ENCODE data around the gene SVEP1. TPM values are rescaled to one million over a fixed set of nuclear protein-coding genes. Genes with fewer than 3 reads are reported as not detected.

The SVEP1 gene
- total RNA-seq, 4 donors from 2014 or later, result 53.8 to 97.8 (median 78.8) TPM

DNA sequence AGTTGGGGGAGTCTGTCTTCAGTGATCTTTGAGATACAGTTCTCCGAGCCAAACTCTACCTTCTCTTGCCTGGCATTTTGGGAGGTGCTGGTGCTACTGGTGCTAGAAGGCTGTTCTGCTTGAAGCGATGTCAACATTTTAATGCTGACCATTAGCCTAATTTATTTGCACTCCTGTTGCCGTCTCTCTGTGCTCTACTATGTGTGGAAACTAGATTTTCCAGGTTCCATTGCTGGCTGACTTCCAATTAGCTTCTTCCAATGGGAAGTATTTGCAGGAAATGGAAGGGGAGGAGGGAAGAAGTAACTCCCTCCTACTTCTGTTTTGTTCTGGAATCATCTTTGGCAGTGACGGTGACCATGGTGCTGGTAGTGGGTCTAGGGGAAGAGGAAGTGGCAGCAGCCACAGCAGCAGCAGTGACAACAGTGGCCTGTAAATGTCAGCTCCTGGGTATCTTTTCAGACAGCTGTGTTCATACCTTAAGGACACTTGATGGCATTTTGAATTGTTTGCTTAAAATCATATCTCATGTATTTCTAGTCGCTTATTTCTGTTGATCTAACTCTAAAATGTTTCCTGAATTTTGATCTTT, 249.8 kb downstream of the SVEP1 start:
- DNase-seq (ENCODE audit: low spot score in 2 of 2), result no peak

DNA sequence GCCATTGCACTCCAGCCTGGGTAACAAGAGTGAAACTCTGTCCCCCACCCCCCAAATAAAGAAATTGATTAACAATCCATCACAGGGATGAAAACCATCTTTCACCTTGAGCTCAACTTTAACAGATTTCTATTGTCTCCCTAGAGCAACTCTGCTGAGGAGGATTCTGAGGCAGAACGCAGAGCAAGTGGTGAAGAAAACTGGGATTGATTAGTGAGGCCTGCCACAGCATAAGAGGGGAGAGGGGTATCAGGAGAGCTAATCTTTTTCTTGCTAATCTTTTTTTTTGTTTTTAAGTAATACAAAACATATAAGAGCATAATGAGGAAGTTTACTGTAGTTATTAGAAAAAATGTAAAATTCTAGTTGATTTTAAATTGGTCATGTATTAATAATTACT, 250.8 kb downstream of the SVEP1 start:
- no peak for DNase-seq (ENCODE audit: low spot score in 2 of 2)
- H3K9me3 ChIP-seq, result no peaks in the 10 kb centered on the region
- TF ChIP-seq, protein P1, sequence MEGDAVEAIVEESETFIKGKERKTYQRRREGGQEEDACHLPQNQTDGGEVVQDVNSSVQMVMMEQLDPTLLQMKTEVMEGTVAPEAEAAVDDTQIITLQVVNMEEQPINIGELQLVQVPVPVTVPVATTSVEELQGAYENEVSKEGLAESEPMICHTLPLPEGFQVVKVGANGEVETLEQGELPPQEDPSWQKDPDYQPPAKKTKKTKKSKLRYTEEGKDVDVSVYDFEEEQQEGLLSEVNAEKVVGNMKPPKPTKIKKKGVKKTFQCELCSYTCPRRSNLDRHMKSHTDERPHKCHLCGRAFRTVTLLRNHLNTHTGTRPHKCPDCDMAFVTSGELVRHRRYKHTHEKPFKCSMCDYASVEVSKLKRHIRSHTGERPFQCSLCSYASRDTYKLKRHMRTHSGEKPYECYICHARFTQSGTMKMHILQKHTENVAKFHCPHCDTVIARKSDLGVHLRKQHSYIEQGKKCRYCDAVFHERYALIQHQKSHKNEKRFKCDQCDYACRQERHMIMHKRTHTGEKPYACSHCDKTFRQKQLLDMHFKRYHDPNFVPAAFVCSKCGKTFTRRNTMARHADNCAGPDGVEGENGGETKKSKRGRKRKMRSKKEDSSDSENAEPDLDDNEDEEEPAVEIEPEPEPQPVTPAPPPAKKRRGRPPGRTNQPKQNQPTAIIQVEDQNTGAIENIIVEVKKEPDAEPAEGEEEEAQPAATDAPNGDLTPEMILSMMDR (IDR thresholded peaks at IDR 0.05), result no peak
- TF ChIP-seq POLR2A (IDR thresholded peaks at IDR 0.05) (no peak), EP300 (IDR thresholded peaks at IDR 0.05) (no peak)
- no peaks in the 10 kb centered on the region for H3K36me3 ChIP-seq
- H3K27me3 ChIP-seq, result no peaks in the 10 kb centered on the region
- 77 to 96% methylated on average over 1 of the region's 1 CpG for WGBS, 2 donors
- no peaks in the 10 kb centered on the region for H3K4me1 ChIP-seq
- no peak overlapping the region for H3K4me3 ChIP-seq
- H3K27ac ChIP-seq, result no peak overlapping the region

More for the DNA sequence above, 249.8 kb downstream of the SVEP1 start:
- Histone ChIP-seq H3K36me3 (no peaks in the 10 kb centered on the region), H3K4me1 (no peaks in the 10 kb centered on the region), H3K9me3 (no peaks in the 10 kb centered on the region), H3K27ac (no peak overlapping the region), H3K27me3 (no peaks in the 10 kb centered on the region), H3K4me3 (no peak overlapping the region)
- WGBS, 2 donors, result 71 to 81% methylated on average over 5 of the region's 5 CpGs
- no peak for TF ChIP-seq EP300 (IDR thresholded peaks at IDR 0.05)
- TF ChIP-seq, protein P1 (IDR thresholded peaks at IDR 0.05), result no peak
- TF ChIP-seq POLR2A (IDR thresholded peaks at IDR 0.05), result no peak

DNA sequence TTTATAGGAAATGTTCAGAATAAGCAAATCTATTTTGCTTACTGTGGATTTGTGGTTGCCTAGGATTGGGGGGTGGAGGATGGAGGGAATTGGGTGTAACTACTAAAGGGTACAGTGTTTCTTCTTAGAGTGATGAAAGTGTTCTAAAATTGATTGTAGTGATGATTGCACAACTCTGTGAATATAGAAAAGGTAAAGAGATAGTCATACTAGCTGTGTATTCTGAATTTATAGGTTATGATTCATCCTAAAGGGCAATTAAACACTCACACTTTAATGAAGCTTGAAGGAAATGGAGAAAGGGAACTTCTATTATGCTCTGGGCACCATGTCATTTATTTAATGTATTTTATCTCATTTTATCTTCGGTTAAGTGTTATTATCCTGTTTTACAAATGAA, 251.8 kb downstream of the SVEP1 start:
- 91% methylated on average over 1 of the region's 1 CpG for WGBS, 2 donors
- DNase-seq (ENCODE audit: low spot score in 2 of 2), result no peak
- no peaks in the 10 kb centered on the region for H3K27me3 ChIP-seq
- H3K9me3 ChIP-seq, result no peaks in the 10 kb centered on the region
- TF ChIP-seq POLR2A (IDR thresholded peaks at IDR 0.05) (no peak), EP300 (IDR thresholded peaks at IDR 0.05) (no peak)
- TF ChIP-seq, protein P1 (IDR thresholded peaks at IDR 0.05), result no peak
- H3K4me3 ChIP-seq, result no peak overlapping the region
- no peaks in the 10 kb centered on the region for H3K36me3 ChIP-seq
- H3K27ac ChIP-seq, result no peak overlapping the region
- no peaks in the 10 kb centered on the region for H3K4me1 ChIP-seq

DNA sequence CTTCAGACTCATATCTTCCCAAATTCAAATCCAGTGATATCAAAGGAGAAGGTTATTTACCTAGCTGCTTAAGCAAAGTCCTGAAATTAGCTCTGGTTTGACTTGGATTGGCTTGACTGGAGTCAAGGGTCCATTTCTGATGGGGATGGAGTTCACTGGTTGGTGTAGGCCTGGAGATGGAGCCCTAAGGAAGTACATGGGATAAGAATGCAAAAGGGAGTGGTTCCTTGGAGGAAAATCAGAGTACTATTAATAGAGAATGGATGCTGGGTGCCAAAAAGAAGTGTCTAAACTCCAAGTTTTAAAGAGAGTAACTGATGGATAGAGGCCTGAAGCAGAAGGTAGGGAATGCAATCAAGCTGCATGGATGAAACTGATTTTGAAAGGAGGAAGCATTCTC, 255.7 kb downstream of the SVEP1 start:
- TF ChIP-seq EP300 (IDR thresholded peaks at IDR 0.05), result no peak
- no peak for TF ChIP-seq POLR2A (IDR thresholded peaks at IDR 0.05)
- TF ChIP-seq, protein P1 (IDR thresholded peaks at IDR 0.05), result no peak

DNA sequence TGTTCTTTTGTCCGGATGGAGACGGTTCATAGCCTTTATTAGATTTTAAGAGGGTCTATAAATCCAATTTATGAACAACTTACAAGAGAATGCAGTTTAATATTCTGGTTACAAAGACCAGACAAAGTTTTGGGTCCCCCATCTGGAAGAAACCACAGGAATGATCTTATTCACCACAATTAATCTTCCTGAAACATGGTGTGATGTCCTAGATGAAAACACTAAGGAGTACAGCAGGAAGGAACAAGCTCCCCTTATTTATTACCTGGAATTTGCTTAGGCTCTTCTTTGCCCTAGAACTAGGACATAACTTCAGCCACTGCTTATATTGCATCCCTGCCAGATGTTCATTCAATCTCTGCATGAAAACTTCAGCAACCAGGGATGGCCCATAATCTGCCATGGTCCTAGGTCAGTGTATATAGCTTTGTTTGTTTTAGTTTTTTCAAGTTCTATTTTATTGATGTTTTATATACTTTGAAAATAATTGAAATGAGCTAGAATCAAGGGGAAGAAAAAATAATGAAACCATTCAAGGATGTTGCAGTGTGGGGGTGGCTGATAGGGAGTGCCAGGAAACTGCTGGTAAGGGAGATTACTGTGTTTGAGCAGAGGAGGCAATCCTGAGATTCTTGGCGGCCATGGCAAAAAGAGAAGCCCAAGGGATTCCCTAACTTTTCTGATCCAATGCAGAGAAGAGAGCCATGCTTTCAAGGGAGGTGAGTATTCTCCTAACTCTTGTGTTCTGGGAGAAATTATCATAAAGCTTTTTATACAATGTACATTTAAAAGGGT, 258.7 kb downstream of the SVEP1 start:
- TF ChIP-seq, protein P1 (IDR thresholded peaks at IDR 0.05), result no peak
- TF ChIP-seq POLR2A (IDR thresholded peaks at IDR 0.05), result no peak
- Histone ChIP-seq H3K4me1 (peaks cover 0 to 15% (median 0%) of the 10 kb centered on the region in 4 donors), H3K27ac (no peak overlapping the region), H3K27me3 (no peaks in the 10 kb centered on the region), H3K4me3 (no peak overlapping the region), H3K9me3 (no peaks in the 10 kb centered on the region), H3K36me3 (no peaks in the 10 kb centered on the region)
- WGBS, 2 donors, result 58 to 63% methylated on average over 3 of the region's 3 CpGs
- DNase-seq (ENCODE audit: low spot score in 2 of 2), result no peak

More for the DNA sequence above, 255.7 kb downstream of the SVEP1 start:
- no peak for DNase-seq (ENCODE audit: low spot score in 2 of 2)
- no peaks in the 10 kb centered on the region for H3K36me3 ChIP-seq
- H3K27ac ChIP-seq, result no peak overlapping the region
- no peak overlapping the region for H3K4me3 ChIP-seq
- no peaks in the 10 kb centered on the region for H3K27me3 ChIP-seq
- peaks cover 0 to 9% (median 0%) of the 10 kb centered on the region in 4 donors for H3K4me1 ChIP-seq
- no peaks in the 10 kb centered on the region for H3K9me3 ChIP-seq
